HepG2 (cell line): ENCODE data around the gene PHF2. TPM values are rescaled to one million over a fixed set of nuclear protein-coding genes. Genes with fewer than 3 reads are reported as not detected.

ENCODE experiments used
- HIVEP1 ChIP-seq: sonication (generic); formaldehyde crosslinking; IDR thresholded peaks from 2 replicates; pipeline ENCODE4 v1.4.0; 2020; ENCODE audit warnings: mild to moderate bottlenecking, missing genetic modification reagents
- KLF9 ChIP-seq: IDR thresholded peaks from 2 replicates; pipeline ENCODE4 v1.6.1; 2016; ENCODE audit warnings: low read depth
- SALL1 ChIP-seq: sonication (generic); formaldehyde crosslinking; IDR thresholded peaks from 2 replicates; pipeline ENCODE4 v1.8.0; 2022; ENCODE audit warnings: mild to moderate bottlenecking, missing genetic modification reagents
- SIX1 ChIP-seq: sonication (generic); formaldehyde crosslinking; IDR thresholded peaks from 2 replicates; pipeline ENCODE4 v1.4.0; 2020; ENCODE audit warnings: missing genetic modification reagents, borderline replicate concordance
- TOPORS ChIP-seq: sonication (generic); formaldehyde crosslinking; IDR thresholded peaks from 2 replicates; pipeline ENCODE4 v1.8.0; 2023; ENCODE audit warnings: mild to moderate bottlenecking, missing genetic modification reagents
- XRCC5 ChIP-seq: fragments of 200-400 bp; formaldehyde crosslinking; optimal IDR thresholded peaks from 2 replicates; pipeline ENCODE3; 2017; ENCODE audit warnings: mild to moderate bottlenecking, low read length
- ZNF205 ChIP-seq: IDR thresholded peaks from 2 replicates; pipeline ENCODE4 v1.6.1; 2018; ENCODE audit warnings: missing biosample characterization, missing genetic modification reagents
- ZNF549 ChIP-seq: sonication (generic); formaldehyde crosslinking; IDR thresholded peaks from 2 replicates; pipeline ENCODE4 v1.5.0; 2020; ENCODE audit warnings: missing genetic modification reagents
- ZNF713 ChIP-seq: sonication (generic); formaldehyde crosslinking; IDR thresholded peaks from 2 replicates; pipeline ENCODE4 v1.4.0; 2020; ENCODE audit warnings: mild to moderate bottlenecking, missing genetic modification reagents
- ZNF83 ChIP-seq: sonication (generic); formaldehyde crosslinking; IDR thresholded peaks from 2 replicates; pipeline ENCODE4 v1.4.0; 2020; ENCODE audit warnings: missing genetic modification reagents, mild to moderate bottlenecking, borderline replicate concordance
- ZSCAN21 ChIP-seq: sonication (generic); formaldehyde crosslinking; IDR thresholded peaks from 2 replicates; pipeline ENCODE4 v1.8.0; 2022; ENCODE audit warnings: mild to moderate bottlenecking, missing genetic modification reagents, moderate library complexity, borderline replicate concordance
- polyA plus RNA-seq, 8 experiments: library from polyadenylated mRNA; depleted of rRNA in 3 of 8; stranded (reverse) in 7 of 8; unstranded in 1 of 8; fragments of >200 nt; fragmentation: Illumina TruSeq in 4 of 8; extraction: Trizol in 4 of 8; gene quantifications; 2 replicates each; pipeline versions ENCODE4 v1.2.1 to v1.2.3, GENCODE V29; 2011 to 2016; ENCODE audit warnings: low read depth in 4 of 8, missing spikeins in 1 of 8, mixed read lengths in 1 of 8; ENCODE audit not compliant: insufficient read depth in 1 of 8
- total RNA-seq, 5 experiments: library from RNA; depleted of rRNA; stranded (reverse); fragments of >200 nt; fragmentation: Illumina TruSeq; extraction: Trizol; gene quantifications; 2 replicates each; pipeline ENCODE4 v1.2.3, GENCODE V29; 2016; ENCODE audit warnings: low read depth in 1 of 5
- TF ChIP-seq, protein P1 (sequence below): sonication (generic); formaldehyde crosslinking; IDR thresholded peaks from 2 replicates; pipeline ENCODE4 v1.4.0; 2020; ENCODE audit warnings: missing genetic modification reagents
- TF ChIP-seq, protein P2 (sequence below): sonication (generic); formaldehyde crosslinking; IDR thresholded peaks from 2 replicates; pipeline ENCODE4 v1.8.0; 2023; ENCODE audit warnings: mild to moderate bottlenecking, missing genetic modification reagents
- TF ChIP-seq, protein P3 (sequence below): sonication (generic); formaldehyde crosslinking; IDR thresholded peaks from 2 replicates; pipeline ENCODE4 v1.4.0; 2020; ENCODE audit warnings: mild to moderate bottlenecking, missing genetic modification reagents
- TF ChIP-seq, protein P4 (sequence below): IDR thresholded peaks from 2 replicates; pipeline ENCODE4 v1.6.1; 2016; ENCODE audit warnings: control low read depth
- TF ChIP-seq, protein P5 (sequence below), 2 experiments: sonication (generic) in 1 of 2; formaldehyde crosslinking in 1 of 2; IDR thresholded peaks; 2 replicates each; pipeline versions ENCODE4 v1.4.0 to v1.6.1; 2016 to 2020; ENCODE audit warnings: borderline replicate concordance in 1 of 2, low read depth in 1 of 2, mild to moderate bottlenecking in 1 of 2, missing genetic modification reagents in 1 of 2
- TF ChIP-seq, protein P6 (sequence below): sonication (generic); formaldehyde crosslinking; IDR thresholded peaks from 2 replicates; pipeline ENCODE4 v1.4.0; 2020; ENCODE audit warnings: missing genetic modification reagents, borderline replicate concordance

The PHF2 gene
- total and polyA plus RNA-seq, 2 of the 13 experiments (the other 11 are each of a cell fraction or from before 2014, with no cell fraction given) = 6.6 to 9.1 TPM

DNA sequence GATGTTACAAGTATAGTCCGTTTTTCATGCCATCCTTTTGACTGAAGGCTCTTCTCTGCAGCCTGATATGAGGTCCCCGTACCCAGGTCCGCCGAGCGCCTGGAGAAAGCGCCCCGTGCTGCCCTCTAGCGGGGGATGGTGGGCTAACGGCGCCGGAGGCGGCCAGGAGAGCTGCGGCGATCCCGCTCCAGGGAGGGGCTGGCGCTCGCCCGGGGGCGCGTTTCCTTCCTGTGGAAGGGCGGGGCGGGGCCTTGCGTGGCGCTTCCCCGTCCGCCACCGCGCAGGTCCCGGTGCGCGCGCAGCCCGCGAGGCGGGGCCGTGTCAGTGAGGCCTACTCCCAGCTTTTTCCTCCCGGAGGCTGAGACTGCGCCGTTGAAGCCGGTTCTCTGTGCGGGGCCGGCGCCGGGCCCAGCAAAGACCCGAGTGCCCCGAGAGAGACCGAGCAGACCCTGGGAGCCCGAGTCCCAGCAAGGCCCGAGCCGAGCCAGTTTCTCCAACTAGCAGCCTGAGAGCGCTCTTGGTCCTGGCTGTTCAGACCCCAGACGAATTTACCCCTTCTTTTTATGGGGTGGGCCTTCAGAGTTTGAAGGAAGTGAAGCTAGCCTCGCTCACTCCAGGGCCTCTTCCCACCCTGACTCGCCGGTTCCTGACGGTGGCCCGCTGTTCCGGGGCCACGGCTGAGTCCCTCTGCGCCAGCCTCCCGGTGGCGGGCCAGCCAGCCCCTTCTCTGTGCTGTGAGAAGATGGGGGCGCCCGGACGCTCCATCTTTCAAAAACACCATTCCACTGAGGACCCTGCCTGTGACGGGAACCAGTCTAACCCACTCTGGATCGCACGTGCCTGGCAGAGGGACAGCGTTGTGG lies 9.7 kb upstream of the PHF2 start (continued):
- TF ChIP-seq, protein P1, sequence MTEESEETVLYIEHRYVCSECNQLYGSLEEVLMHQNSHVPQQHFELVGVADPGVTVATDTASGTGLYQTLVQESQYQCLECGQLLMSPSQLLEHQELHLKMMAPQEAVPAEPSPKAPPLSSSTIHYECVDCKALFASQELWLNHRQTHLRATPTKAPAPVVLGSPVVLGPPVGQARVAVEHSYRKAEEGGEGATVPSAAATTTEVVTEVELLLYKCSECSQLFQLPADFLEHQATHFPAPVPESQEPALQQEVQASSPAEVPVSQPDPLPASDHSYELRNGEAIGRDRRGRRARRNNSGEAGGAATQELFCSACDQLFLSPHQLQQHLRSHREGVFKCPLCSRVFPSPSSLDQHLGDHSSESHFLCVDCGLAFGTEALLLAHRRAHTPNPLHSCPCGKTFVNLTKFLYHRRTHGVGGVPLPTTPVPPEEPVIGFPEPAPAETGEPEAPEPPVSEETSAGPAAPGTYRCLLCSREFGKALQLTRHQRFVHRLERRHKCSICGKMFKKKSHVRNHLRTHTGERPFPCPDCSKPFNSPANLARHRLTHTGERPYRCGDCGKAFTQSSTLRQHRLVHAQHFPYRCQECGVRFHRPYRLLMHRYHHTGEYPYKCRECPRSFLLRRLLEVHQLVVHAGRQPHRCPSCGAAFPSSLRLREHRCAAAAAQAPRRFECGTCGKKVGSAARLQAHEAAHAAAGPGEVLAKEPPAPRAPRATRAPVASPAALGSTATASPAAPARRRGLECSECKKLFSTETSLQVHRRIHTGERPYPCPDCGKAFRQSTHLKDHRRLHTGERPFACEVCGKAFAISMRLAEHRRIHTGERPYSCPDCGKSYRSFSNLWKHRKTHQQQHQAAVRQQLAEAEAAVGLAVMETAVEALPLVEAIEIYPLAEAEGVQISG = peak; percentile 79
- TF ChIP-seq SALL1 (CRISPR knock-in tag) = peak; percentile 86
- TF ChIP-seq ZNF205 (CRISPR knock-in tag) = peak; percentile 76
- no peak for TF ChIP-seq ZNF83 (CRISPR knock-in tag)
- TF ChIP-seq, protein P2, sequence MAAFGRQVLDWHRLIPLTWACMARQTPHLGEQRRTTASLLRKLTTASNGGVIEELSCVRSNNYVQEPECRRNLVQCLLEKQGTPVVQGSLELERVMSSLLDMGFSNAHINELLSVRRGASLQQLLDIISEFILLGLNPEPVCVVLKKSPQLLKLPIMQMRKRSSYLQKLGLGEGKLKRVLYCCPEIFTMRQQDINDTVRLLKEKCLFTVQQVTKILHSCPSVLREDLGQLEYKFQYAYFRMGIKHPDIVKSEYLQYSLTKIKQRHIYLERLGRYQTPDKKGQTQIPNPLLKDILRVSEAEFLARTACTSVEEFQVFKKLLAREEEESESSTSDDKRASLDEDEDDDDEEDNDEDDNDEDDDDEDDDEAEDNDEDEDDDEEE (CRISPR knock-in tag) = peak; percentile 88
- TF ChIP-seq, protein P3, sequence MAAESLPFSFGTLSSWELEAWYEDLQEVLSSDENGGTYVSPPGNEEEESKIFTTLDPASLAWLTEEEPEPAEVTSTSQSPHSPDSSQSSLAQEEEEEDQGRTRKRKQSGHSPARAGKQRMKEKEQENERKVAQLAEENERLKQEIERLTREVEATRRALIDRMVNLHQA = no peak
- no peak for TF ChIP-seq ZNF549 (CRISPR knock-in tag)
- peak; percentile 77 for TF ChIP-seq ZSCAN21 (CRISPR knock-in tag)
- TF ChIP-seq, protein P4, sequence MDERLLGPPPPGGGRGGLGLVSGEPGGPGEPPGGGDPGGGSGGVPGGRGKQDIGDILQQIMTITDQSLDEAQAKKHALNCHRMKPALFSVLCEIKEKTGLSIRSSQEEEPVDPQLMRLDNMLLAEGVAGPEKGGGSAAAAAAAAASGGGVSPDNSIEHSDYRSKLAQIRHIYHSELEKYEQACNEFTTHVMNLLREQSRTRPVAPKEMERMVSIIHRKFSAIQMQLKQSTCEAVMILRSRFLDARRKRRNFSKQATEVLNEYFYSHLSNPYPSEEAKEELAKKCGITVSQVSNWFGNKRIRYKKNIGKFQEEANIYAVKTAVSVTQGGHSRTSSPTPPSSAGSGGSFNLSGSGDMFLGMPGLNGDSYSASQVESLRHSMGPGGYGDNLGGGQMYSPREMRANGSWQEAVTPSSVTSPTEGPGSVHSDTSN (CRISPR knock-in tag) = no peak
- no peak for TF ChIP-seq ZNF713 (CRISPR knock-in tag)
- TF ChIP-seq TOPORS (CRISPR knock-in tag) = 0 out of 2 replicates have a peak, but pooled peaks have one; percentile 17
- no peak for TF ChIP-seq SIX1 (CRISPR knock-in tag)
- TF ChIP-seq, protein P5, sequence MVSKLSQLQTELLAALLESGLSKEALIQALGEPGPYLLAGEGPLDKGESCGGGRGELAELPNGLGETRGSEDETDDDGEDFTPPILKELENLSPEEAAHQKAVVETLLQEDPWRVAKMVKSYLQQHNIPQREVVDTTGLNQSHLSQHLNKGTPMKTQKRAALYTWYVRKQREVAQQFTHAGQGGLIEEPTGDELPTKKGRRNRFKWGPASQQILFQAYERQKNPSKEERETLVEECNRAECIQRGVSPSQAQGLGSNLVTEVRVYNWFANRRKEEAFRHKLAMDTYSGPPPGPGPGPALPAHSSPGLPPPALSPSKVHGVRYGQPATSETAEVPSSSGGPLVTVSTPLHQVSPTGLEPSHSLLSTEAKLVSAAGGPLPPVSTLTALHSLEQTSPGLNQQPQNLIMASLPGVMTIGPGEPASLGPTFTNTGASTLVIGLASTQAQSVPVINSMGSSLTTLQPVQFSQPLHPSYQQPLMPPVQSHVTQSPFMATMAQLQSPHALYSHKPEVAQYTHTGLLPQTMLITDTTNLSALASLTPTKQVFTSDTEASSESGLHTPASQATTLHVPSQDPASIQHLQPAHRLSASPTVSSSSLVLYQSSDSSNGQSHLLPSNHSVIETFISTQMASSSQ (IDR thresholded peaks at IDR 0.05; ENCODE audit: low read depth) = no peak
- TF ChIP-seq, protein P5 (CRISPR knock-in tag; IDR thresholded peaks at IDR 0.05; ENCODE audit: borderline replicate concordance) = no peak
- TF ChIP-seq, protein P6, sequence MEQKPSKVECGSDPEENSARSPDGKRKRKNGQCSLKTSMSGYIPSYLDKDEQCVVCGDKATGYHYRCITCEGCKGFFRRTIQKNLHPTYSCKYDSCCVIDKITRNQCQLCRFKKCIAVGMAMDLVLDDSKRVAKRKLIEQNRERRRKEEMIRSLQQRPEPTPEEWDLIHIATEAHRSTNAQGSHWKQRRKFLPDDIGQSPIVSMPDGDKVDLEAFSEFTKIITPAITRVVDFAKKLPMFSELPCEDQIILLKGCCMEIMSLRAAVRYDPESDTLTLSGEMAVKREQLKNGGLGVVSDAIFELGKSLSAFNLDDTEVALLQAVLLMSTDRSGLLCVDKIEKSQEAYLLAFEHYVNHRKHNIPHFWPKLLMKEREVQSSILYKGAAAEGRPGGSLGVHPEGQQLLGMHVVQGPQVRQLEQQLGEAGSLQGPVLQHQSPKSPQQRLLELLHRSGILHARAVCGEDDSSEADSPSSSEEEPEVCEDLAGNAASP = 0 out of 2 replicates have a peak, but pooled peaks have one; percentile 34
- peak; percentile 19 for TF ChIP-seq HIVEP1 (CRISPR knock-in tag)
- TF ChIP-seq XRCC5 = peak; percentile 96
- TF ChIP-seq KLF9 = no peak
